ENCODE results near the gene LMO4. TPM values are rescaled to one million over a fixed set of nuclear protein-coding genes. Genes with fewer than 3 reads are reported as not detected.

The LMO4 gene
- polyA plus RNA-seq, 1 donor (not counting 4 experiments of a cell fraction or from before 2014, with no cell fraction given) = 33.4 TPM

- peaks cover 0 to 5% of the 10 kb centered on the region in 2 experiments for H3K36me3 ChIP-seq (ENCODE audit: control insufficient read depth in 2 of 2, extremely low read depth in 1 of 2, insufficient read depth in 2 of 2, low read length in 2 of 2)
- peak overlapping the region; percentile 89 for H3K9ac ChIP-seq (ENCODE audit: control insufficient read depth, extremely low read depth, insufficient read depth, low read length)
- FAIRE-seq (no peak), DNase-seq (ENCODE audit: low read depth, low spot score) (no peak)
- no peaks in the 10 kb centered on the region for H3K9me1 ChIP-seq (ENCODE audit: control insufficient read depth, extremely low read depth, insufficient read depth, low read length)
- peak overlapping the region; percentile 90 for H3K4me2 ChIP-seq (ENCODE audit: control insufficient read depth, extremely low read depth, insufficient read depth, low read depth, low read length)
- no peaks in the 10 kb centered on the region for H3K27me3 ChIP-seq (ENCODE audit: control insufficient read depth, extremely low read depth, insufficient read depth, low read length)
- TF ChIP-seq CTCF (optimal IDR thresholded peaks at IDR 0.05 in 1 of 3, IDR thresholded peaks at IDR 0.05 in 1 of 3, conservative IDR thresholded peaks at IDR 0.05 in 1 of 3; ENCODE audit: extremely low read depth in 1 of 3, insufficient read depth in 2 of 3, low read length in 3 of 3) (no peak), EZH2 (IDR thresholded peaks at IDR 0.05; ENCODE audit: low read length) (no peak)
- H3K79me2 ChIP-seq (ENCODE audit: control insufficient read depth, insufficient read depth, low read length) = peaks cover 30% of the 10 kb centered on the region
- H3K27ac ChIP-seq (ENCODE audit: control insufficient read depth, insufficient read depth, low read length) = peak overlapping the region; percentile 88
- H4K20me1 ChIP-seq (ENCODE audit: control insufficient read depth, extremely low read depth, insufficient read depth, low read length) = peaks cover 7% of the 10 kb centered on the region
- H3K4me1 ChIP-seq (ENCODE audit: control insufficient read depth, extremely low read depth, insufficient read depth, low read length) = peaks cover 30% of the 10 kb centered on the region
- H3K9me3 ChIP-seq (ENCODE audit: control insufficient read depth, low read depth, low read length) = no peaks in the 10 kb centered on the region
- H3K4me3 ChIP-seq (ENCODE audit: control insufficient read depth in 2 of 3, extremely low read depth in 1 of 3, insufficient read depth in 2 of 3, low read depth in 1 of 3, low read length in 3 of 3) = peak overlapping the region; percentile 71 to 92 (median 87)
- dilution Hi-C loops (cut with MboI; ENCODE audit: extremely low pct_ligation_motif_present, low sequenced_read_pairs) = no loop called here
- H2AFZ ChIP-seq (ENCODE audit: control insufficient read depth, low read length) = peak overlapping the region; percentile 15
Observed at GRCh38 chr1:87329051-87329525, 408 bp downstream of the LMO4 start.

GRCh38 chr1:87329526-87330056 is 911 bp downstream of the LMO4 start:
- no peak for FAIRE-seq
- dilution Hi-C loops (cut with MboI; ENCODE audit: extremely low pct_ligation_motif_present, low sequenced_read_pairs) = no loop called here

More at GRCh38 chr1:87329526-87330056, 911 bp downstream of the LMO4 start:
- H3K4me2 ChIP-seq (ENCODE audit: control insufficient read depth, extremely low read depth, insufficient read depth, low read depth, low read length) = peak overlapping the region; percentile 90
- H2AFZ ChIP-seq (ENCODE audit: control insufficient read depth, low read length) = peak overlapping the region; percentile 63
- peaks cover 0 to 5% of the 10 kb centered on the region in 2 experiments for H3K36me3 ChIP-seq (ENCODE audit: control insufficient read depth in 2 of 2, extremely low read depth in 1 of 2, insufficient read depth in 2 of 2, low read length in 2 of 2)
- H3K27me3 ChIP-seq (ENCODE audit: control insufficient read depth, extremely low read depth, insufficient read depth, low read length) = no peaks in the 10 kb centered on the region
- H3K9me1 ChIP-seq (ENCODE audit: control insufficient read depth, extremely low read depth, insufficient read depth, low read length) = no peaks in the 10 kb centered on the region
- H3K4me3 ChIP-seq (ENCODE audit: control insufficient read depth in 2 of 3, extremely low read depth in 1 of 3, insufficient read depth in 2 of 3, low read depth in 1 of 3, low read length in 3 of 3) = peak overlapping the region; percentile 71 to 92 (median 87)
- TF ChIP-seq CTCF (optimal IDR thresholded peaks at IDR 0.05 in 1 of 3, IDR thresholded peaks at IDR 0.05 in 1 of 3, conservative IDR thresholded peaks at IDR 0.05 in 1 of 3; ENCODE audit: extremely low read depth in 1 of 3, insufficient read depth in 2 of 3, low read length in 3 of 3) = no peak
- no peak for TF ChIP-seq EZH2 (IDR thresholded peaks at IDR 0.05; ENCODE audit: low read length)
- DNase-seq (ENCODE audit: low read depth, low spot score) = no peak
- peaks cover 34% of the 10 kb centered on the region for H3K79me2 ChIP-seq (ENCODE audit: control insufficient read depth, insufficient read depth, low read length)
- H3K9ac ChIP-seq (ENCODE audit: control insufficient read depth, extremely low read depth, insufficient read depth, low read length) = peak overlapping the region; percentile 89
- H3K4me1 ChIP-seq (ENCODE audit: control insufficient read depth, extremely low read depth, insufficient read depth, low read length) = peaks cover 35% of the 10 kb centered on the region
- H4K20me1 ChIP-seq (ENCODE audit: control insufficient read depth, extremely low read depth, insufficient read depth, low read length) = peaks cover 7% of the 10 kb centered on the region
- peak overlapping the region; percentile 88 for H3K27ac ChIP-seq (ENCODE audit: control insufficient read depth, insufficient read depth, low read length)
- no peaks in the 10 kb centered on the region for H3K9me3 ChIP-seq (ENCODE audit: control insufficient read depth, low read depth, low read length)
